HepG2 (cell line): Measurements from ENCODE around the gene CHRNA3. TPM values are rescaled to one million over a fixed set of nuclear protein-coding genes. Genes with fewer than 3 reads are reported as not detected.
A peak's percentile ranks its signal among the peaks of the same experiment; 100 is the strongest.

Experiments used
- CBX2 ChIP-seq, 2 experiments: fragments of 200-600 bp in 1 of 2; sonication (generic); formaldehyde crosslinking in 1 of 2; IDR thresholded peaks; 2 replicates each; pipeline versions ENCODE4 v1.7.0 to v1.8.1; 2018 to 2022; ENCODE audit warnings: low read depth in 2 of 2, low read length in 1 of 2, mild to moderate bottlenecking in 1 of 2, missing genetic modification reagents in 1 of 2
- HHEX ChIP-seq: IDR thresholded peaks from 2 replicates; pipeline ENCODE4 v1.6.1; 2016; ENCODE audit warnings: control low read depth
- JDP2 ChIP-seq: sonication (generic); formaldehyde crosslinking; IDR thresholded peaks from 2 replicates; pipeline ENCODE4 v1.8.1; 2022; ENCODE audit warnings: missing genetic modification reagents, borderline replicate concordance
- MTA3 ChIP-seq: sonication (generic); formaldehyde crosslinking; IDR thresholded peaks from 2 replicates; pipeline ENCODE4 v1.4.0; 2020; ENCODE audit warnings: missing genetic modification reagents
- ONECUT2 ChIP-seq: sonication (generic); formaldehyde crosslinking; IDR thresholded peaks from 2 replicates; pipeline ENCODE4 v1.4.0; 2020; ENCODE audit warnings: missing genetic modification reagents
- RAD51 ChIP-seq: fragments of 450-650 bp; IDR thresholded peaks from 2 replicates; pipeline ENCODE4 v1.6.1; 2016; ENCODE audit warnings: borderline replicate concordance
- RBAK ChIP-seq: sonication (generic); formaldehyde crosslinking; IDR thresholded peaks from 2 replicates; pipeline ENCODE4 v1.5.1; 2020; ENCODE audit warnings: mild to moderate bottlenecking, missing genetic modification reagents
- RBFOX2 ChIP-seq: fragments of 200-400 bp; formaldehyde crosslinking; IDR thresholded peaks from 2 replicates; pipeline ENCODE4 v1.6.1; 2017; ENCODE audit warnings: low read depth, mild to moderate bottlenecking, low read length
- RXRB ChIP-seq: IDR thresholded peaks from 2 replicates; pipeline ENCODE4 v1.6.1; 2016; ENCODE audit warnings: borderline replicate concordance, missing genetic modification reagents, missing compliant biosample characterization
- TFAP4 ChIP-seq: sonication (generic); IDR thresholded peaks from 2 replicates; pipeline ENCODE4 v1.6.1; 2016; ENCODE audit warnings: low read depth, borderline replicate concordance
- TGIF2 ChIP-seq: IDR thresholded peaks from 2 replicates; pipeline ENCODE4 v1.6.1; 2016; ENCODE audit warnings: control low read depth, missing compliant biosample characterization
- YEATS4 ChIP-seq: sonication (generic); formaldehyde crosslinking; IDR thresholded peaks from 2 replicates; pipeline ENCODE4 v1.4.0; 2020; ENCODE audit warnings: missing genetic modification reagents, borderline replicate concordance
- ZNF101 ChIP-seq: sonication (generic); formaldehyde crosslinking; IDR thresholded peaks from 2 replicates; pipeline ENCODE4 v1.4.0; 2020; ENCODE audit warnings: mild to moderate bottlenecking, low read depth, missing genetic modification reagents, borderline replicate concordance
- ZNF121 ChIP-seq: sonication (generic); formaldehyde crosslinking; IDR thresholded peaks from 2 replicates; pipeline ENCODE4 v1.5.0; 2020; ENCODE audit warnings: mild to moderate bottlenecking, missing genetic modification reagents
- ZNF33B ChIP-seq: sonication (generic); formaldehyde crosslinking; IDR thresholded peaks from 2 replicates; pipeline ENCODE4 v1.5.1; 2020; ENCODE audit warnings: mild to moderate bottlenecking, missing genetic modification reagents
- ZNF34 ChIP-seq: sonication (generic); formaldehyde crosslinking; IDR thresholded peaks from 2 replicates; pipeline ENCODE4 v1.4.0; 2020; ENCODE audit warnings: mild to moderate bottlenecking, missing genetic modification reagents, borderline replicate concordance
- ZNF451 ChIP-seq: sonication (generic); formaldehyde crosslinking; IDR thresholded peaks from 2 replicates; pipeline ENCODE4 v1.5.0; 2020; ENCODE audit warnings: mild to moderate bottlenecking, missing genetic modification reagents
- ZNF496 ChIP-seq: sonication (generic); formaldehyde crosslinking; IDR thresholded peaks from 2 replicates; pipeline ENCODE4 v1.8.1; 2023; ENCODE audit warnings: mild to moderate bottlenecking, moderate library complexity, missing genetic modification reagents; ENCODE audit not compliant: insufficient replicate concordance
- ZNF724P ChIP-seq: sonication (generic); formaldehyde crosslinking; IDR thresholded peaks from 2 replicates; pipeline ENCODE4 v1.8.0; 2022; ENCODE audit warnings: missing genetic modification reagents, borderline replicate concordance
- ZNF891 ChIP-seq: sonication (generic); formaldehyde crosslinking; IDR thresholded peaks from 2 replicates; pipeline ENCODE4 v1.5.0; 2020; ENCODE audit warnings: mild to moderate bottlenecking, missing genetic modification reagents
- ZUFSP ChIP-seq: sonication (generic); formaldehyde crosslinking; IDR thresholded peaks from 2 replicates; pipeline ENCODE4 v1.9.0; 2021; ENCODE audit warnings: missing genetic modification reagents, mild to moderate bottlenecking, borderline replicate concordance
- polyA plus RNA-seq, 8 experiments: library from polyadenylated mRNA; depleted of rRNA in 3 of 8; stranded (reverse) in 7 of 8; unstranded in 1 of 8; fragments of >200 nt; fragmentation: Illumina TruSeq in 4 of 8; extraction: Trizol in 4 of 8; gene quantifications; 2 replicates each; pipeline versions ENCODE4 v1.2.1 to v1.2.3, GENCODE V29; 2011 to 2016; ENCODE audit warnings: low read depth in 4 of 8, missing spikeins in 1 of 8, mixed read lengths in 1 of 8; ENCODE audit not compliant: insufficient read depth in 1 of 8
- total RNA-seq, 5 experiments: library from RNA; depleted of rRNA; stranded (reverse); fragments of >200 nt; fragmentation: Illumina TruSeq; extraction: Trizol; gene quantifications; 2 replicates each; pipeline ENCODE4 v1.2.3, GENCODE V29; 2016; ENCODE audit warnings: low read depth in 1 of 5
- TF ChIP-seq, protein P1 (sequence below), 2 experiments: IDR thresholded peaks; 2 replicates each; pipeline ENCODE4 v1.6.1; 2011 to 2012; ENCODE audit warnings: low read length in 2 of 2, borderline replicate concordance in 1 of 2, low read depth in 1 of 2, mild to moderate bottlenecking in 1 of 2, moderate library complexity in 1 of 2

CHRNA3 gene
- total and polyA plus RNA-seq, 2 of the 13 experiments (the other 11 are each of a cell fraction or from before 2014, with no cell fraction given), result not detected

DNA sequence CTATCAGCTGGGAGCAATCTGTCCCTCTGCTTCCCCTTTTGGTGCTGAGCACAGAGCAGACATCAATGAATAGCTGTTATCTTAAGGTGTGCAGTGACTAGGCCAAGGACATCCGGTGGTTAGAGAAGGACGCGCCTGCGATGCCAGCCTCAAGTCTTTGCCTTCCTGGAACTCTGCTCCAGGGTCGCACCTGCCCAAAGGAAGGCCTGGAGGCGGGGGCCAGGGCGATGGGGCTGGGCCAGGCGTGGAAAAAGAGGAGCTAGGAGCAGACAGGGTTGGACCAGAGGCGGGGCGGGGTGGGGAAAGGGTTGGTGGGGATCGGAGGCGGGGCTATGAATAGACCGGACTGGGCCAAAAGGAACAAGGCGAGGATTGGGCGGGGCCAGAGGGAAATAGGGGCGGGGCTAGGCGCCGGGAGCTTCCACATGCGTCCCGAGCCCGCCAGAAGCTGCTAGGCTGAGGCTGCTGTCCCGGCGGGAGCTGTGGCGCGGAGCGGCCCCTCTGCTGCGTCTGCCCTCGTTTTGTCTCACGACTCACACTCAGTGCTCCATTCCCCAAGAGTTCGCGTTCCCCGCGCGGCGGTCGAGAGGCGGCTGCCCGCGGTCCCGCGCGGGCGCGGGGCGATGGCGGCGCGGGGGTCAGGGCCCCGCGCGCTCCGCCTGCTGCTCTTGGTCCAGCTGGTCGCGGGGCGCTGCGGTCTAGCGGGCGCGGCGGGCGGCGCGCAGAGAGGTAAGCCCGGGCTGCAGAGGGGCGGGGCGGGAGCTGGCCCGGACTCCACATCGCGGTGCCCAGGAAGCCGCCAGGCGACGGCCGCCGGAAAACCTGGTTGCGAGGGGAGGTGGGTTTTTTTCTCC is 55.5 kb downstream of the CHRNA3 start, which contains the start of gene CHRNA5 (continued):
- TF ChIP-seq ZNF34 (CRISPR knock-in tag), result no peak
- no peak for TF ChIP-seq ZNF451
- no peak for TF ChIP-seq ZNF33B
- TF ChIP-seq RBAK (CRISPR knock-in tag), result no peak
- TF ChIP-seq ZNF121 (CRISPR knock-in tag), result 0 out of 2 replicates have a peak, but pooled peaks have one; percentile 23
- TF ChIP-seq MTA3 (CRISPR knock-in tag), result no peak
- TF ChIP-seq, protein P1, sequence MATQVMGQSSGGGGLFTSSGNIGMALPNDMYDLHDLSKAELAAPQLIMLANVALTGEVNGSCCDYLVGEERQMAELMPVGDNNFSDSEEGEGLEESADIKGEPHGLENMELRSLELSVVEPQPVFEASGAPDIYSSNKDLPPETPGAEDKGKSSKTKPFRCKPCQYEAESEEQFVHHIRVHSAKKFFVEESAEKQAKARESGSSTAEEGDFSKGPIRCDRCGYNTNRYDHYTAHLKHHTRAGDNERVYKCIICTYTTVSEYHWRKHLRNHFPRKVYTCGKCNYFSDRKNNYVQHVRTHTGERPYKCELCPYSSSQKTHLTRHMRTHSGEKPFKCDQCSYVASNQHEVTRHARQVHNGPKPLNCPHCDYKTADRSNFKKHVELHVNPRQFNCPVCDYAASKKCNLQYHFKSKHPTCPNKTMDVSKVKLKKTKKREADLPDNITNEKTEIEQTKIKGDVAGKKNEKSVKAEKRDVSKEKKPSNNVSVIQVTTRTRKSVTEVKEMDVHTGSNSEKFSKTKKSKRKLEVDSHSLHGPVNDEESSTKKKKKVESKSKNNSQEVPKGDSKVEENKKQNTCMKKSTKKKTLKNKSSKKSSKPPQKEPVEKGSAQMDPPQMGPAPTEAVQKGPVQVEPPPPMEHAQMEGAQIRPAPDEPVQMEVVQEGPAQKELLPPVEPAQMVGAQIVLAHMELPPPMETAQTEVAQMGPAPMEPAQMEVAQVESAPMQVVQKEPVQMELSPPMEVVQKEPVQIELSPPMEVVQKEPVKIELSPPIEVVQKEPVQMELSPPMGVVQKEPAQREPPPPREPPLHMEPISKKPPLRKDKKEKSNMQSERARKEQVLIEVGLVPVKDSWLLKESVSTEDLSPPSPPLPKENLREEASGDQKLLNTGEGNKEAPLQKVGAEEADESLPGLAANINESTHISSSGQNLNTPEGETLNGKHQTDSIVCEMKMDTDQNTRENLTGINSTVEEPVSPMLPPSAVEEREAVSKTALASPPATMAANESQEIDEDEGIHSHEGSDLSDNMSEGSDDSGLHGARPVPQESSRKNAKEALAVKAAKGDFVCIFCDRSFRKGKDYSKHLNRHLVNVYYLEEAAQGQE (IDR thresholded peaks at IDR 0.05; ENCODE audit: borderline replicate concordance in 1 of 2, low read depth in 1 of 2, low read length in 2 of 2), result no peak
- TF ChIP-seq RAD51, result no peak
- TF ChIP-seq TGIF2 (CRISPR knock-in tag), result no peak
- peak; percentile 44; the same call in 1 of the 2 replicates for TF ChIP-seq TFAP4
- no peak for TF ChIP-seq ZNF101 (CRISPR knock-in tag)
- TF ChIP-seq HHEX (CRISPR knock-in tag), result no peak
- no peak for TF ChIP-seq ZNF496 (CRISPR knock-in tag)
- TF ChIP-seq YEATS4 (CRISPR knock-in tag), result peak; percentile 21; the same call in 1 of the 2 replicates
- TF ChIP-seq ZNF724P (CRISPR knock-in tag), result no peak
- no peak for TF ChIP-seq ONECUT2 (CRISPR knock-in tag)
- no peak for TF ChIP-seq CBX2 (IDR thresholded peaks at IDR 0.05; ENCODE audit: low read depth, low read length)
- no peak for TF ChIP-seq CBX2 (CRISPR knock-in tag; IDR thresholded peaks at IDR 0.05; ENCODE audit: low read depth)
- TF ChIP-seq ZUFSP, result no peak
- TF ChIP-seq JDP2 (CRISPR knock-in tag), result no peak
- TF ChIP-seq ZNF891 (CRISPR knock-in tag), result peak; percentile 44; the same call in 1 of the 2 replicates
- no peak for TF ChIP-seq RXRB
- TF ChIP-seq RBFOX2, result peak; percentile 69
